ENCODE data around the gene C1orf74. TPM values are rescaled to one million over a fixed set of nuclear protein-coding genes. Genes with fewer than 3 reads are reported as not detected.

The C1orf74 gene
- polyA plus RNA-seq, 2 donors = 2.1 to 2.8 TPM

DNA sequence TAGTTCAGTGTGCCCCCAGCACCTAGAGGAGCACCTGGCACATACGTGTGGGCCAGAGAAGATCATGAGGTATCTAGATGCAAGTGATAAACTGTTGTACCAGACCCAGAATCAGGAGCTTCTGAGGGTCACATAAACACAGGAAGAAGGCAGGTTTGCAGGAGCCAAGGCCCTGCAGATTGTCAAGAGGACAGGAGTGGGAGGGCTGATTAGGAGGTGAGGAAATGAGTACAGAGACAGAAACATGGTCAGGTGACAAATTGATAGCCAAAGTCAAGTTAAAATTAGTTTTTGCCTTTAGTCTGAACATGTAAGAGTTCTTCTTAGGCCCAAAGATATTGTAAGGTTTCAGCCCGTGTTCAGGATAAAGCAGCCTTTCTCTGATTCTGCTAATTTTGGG lies 42.5 kb downstream of the C1orf74 start:
- no peak overlapping the region for H3K4me3 ChIP-seq (ENCODE audit: low read depth in 1 of 2, low read length in 2 of 2)
- H3K36me3 ChIP-seq (ENCODE audit: control insufficient read depth in 2 of 2, insufficient read depth in 2 of 2, low read length in 1 of 2) = no peaks in the 10 kb centered on the region
- no peaks in the 10 kb centered on the region for H3K4me1 ChIP-seq (ENCODE audit: control insufficient read depth in 2 of 2, insufficient read depth in 2 of 2, low read length in 1 of 2)
- 71 to 85% methylated on average over 2 of the region's 2 CpGs for WGBS, 2 donors
- H3K27ac ChIP-seq (ENCODE audit: low read depth in 2 of 2, low read length in 1 of 2) = no peak overlapping the region
- H3K27me3 ChIP-seq (ENCODE audit: control insufficient read depth in 1 of 2, insufficient read depth in 2 of 2, low read length in 2 of 2) = no peaks in the 10 kb centered on the region
- H3K9me3 ChIP-seq (ENCODE audit: control insufficient read depth in 2 of 2, insufficient read depth in 1 of 2, low read depth in 1 of 2, low read length in 1 of 2) = no peaks in the 10 kb centered on the region

- H3K27me3 ChIP-seq (ENCODE audit: control insufficient read depth in 1 of 2, insufficient read depth in 2 of 2, low read length in 2 of 2) = no peaks in the 10 kb centered on the region
- 79 to 92% methylated on average over 3 of the region's 3 CpGs for WGBS, 2 donors
Observed at GRCh38 chr1:209741193-209741592, 43.2 kb downstream of the C1orf74 start.

GRCh38 chr1:209738270-209738669 lies 46.1 kb downstream of the C1orf74 start:
- H3K4me1 ChIP-seq (ENCODE audit: control insufficient read depth in 2 of 2, insufficient read depth in 2 of 2, low read length in 1 of 2) = no peaks in the 10 kb centered on the region
- H3K9me3 ChIP-seq (ENCODE audit: control insufficient read depth in 2 of 2, insufficient read depth in 1 of 2, low read depth in 1 of 2, low read length in 1 of 2) = no peaks in the 10 kb centered on the region
- no peak overlapping the region for H3K27ac ChIP-seq (ENCODE audit: low read depth in 2 of 2, low read length in 1 of 2)
- no peaks in the 10 kb centered on the region for H3K27me3 ChIP-seq (ENCODE audit: control insufficient read depth in 1 of 2, insufficient read depth in 2 of 2, low read length in 2 of 2)
- no peaks in the 10 kb centered on the region for H3K36me3 ChIP-seq (ENCODE audit: control insufficient read depth in 2 of 2, insufficient read depth in 2 of 2, low read length in 1 of 2)
- H3K4me3 ChIP-seq (ENCODE audit: low read depth in 1 of 2, low read length in 2 of 2) = no peak overlapping the region
- 55 to 59% methylated on average over 1 of the region's 1 CpG for WGBS, 2 donors

More at GRCh38 chr1:209741193-209741592, 43.2 kb downstream of the C1orf74 start:
- Histone ChIP-seq H3K4me3 (ENCODE audit: low read depth in 1 of 2, low read length in 2 of 2) (no peak overlapping the region), H3K36me3 (ENCODE audit: control insufficient read depth in 2 of 2, insufficient read depth in 2 of 2, low read length in 1 of 2) (no peaks in the 10 kb centered on the region), H3K27ac (ENCODE audit: low read depth in 2 of 2, low read length in 1 of 2) (no peak overlapping the region), H3K9me3 (ENCODE audit: control insufficient read depth in 2 of 2, insufficient read depth in 1 of 2, low read depth in 1 of 2, low read length in 1 of 2) (no peaks in the 10 kb centered on the region), H3K4me1 (ENCODE audit: control insufficient read depth in 2 of 2, insufficient read depth in 2 of 2, low read length in 1 of 2) (no peaks in the 10 kb centered on the region)

GRCh38 chr1:209737118-209737505 lies 47.2 kb downstream of the C1orf74 start:
- Histone ChIP-seq H3K27ac (ENCODE audit: low read depth in 2 of 2, low read length in 1 of 2) (no peak overlapping the region), H3K27me3 (ENCODE audit: control insufficient read depth in 1 of 2, insufficient read depth in 2 of 2, low read length in 2 of 2) (no peaks in the 10 kb centered on the region), H3K4me1 (ENCODE audit: control insufficient read depth in 2 of 2, insufficient read depth in 2 of 2, low read length in 1 of 2) (no peaks in the 10 kb centered on the region), H3K4me3 (ENCODE audit: low read depth in 1 of 2, low read length in 2 of 2) (no peak overlapping the region), H3K9me3 (ENCODE audit: control insufficient read depth in 2 of 2, insufficient read depth in 1 of 2, low read depth in 1 of 2, low read length in 1 of 2) (no peaks in the 10 kb centered on the region), H3K36me3 (ENCODE audit: control insufficient read depth in 2 of 2, insufficient read depth in 2 of 2, low read length in 1 of 2) (no peaks in the 10 kb centered on the region)
- WGBS, 2 donors = 83 to 84% methylated on average over 5 of the region's 5 CpGs

DNA sequence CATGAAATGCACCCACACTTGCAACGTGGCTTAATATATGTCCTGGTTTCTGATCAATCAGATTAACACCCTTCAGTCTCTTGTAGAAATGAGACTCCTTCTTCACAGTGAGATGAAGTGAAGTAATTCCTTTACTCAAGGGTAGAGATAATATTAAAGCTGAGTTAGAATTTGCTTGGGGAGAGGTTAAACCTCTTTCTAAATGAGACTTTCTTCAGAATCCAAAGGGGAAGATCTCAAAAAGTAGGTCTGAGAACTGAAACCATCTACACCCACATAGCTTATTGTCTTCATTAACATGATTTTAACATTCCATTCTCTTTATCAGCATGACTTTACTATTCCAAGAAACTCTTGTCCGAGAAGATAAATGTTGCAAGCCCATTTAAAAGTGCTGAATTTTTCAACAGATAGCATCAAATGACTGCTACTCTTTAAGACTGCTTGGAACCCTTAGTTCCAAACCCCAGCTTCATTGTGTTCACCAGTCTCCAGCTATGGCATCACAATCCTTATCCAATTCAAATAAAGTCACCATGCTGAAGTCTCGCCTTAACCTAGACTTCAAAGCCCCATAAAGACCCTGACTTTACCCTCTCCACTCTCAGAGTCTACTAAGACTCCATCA lies 47.8 kb downstream of the C1orf74 start:
- Histone ChIP-seq H3K4me1 (ENCODE audit: control insufficient read depth in 2 of 2, insufficient read depth in 2 of 2, low read length in 1 of 2) (no peaks in the 10 kb centered on the region), H3K4me3 (ENCODE audit: low read depth in 1 of 2, low read length in 2 of 2) (no peak overlapping the region), H3K36me3 (ENCODE audit: control insufficient read depth in 2 of 2, insufficient read depth in 2 of 2, low read length in 1 of 2) (no peaks in the 10 kb centered on the region), H3K27me3 (ENCODE audit: control insufficient read depth in 1 of 2, insufficient read depth in 2 of 2, low read length in 2 of 2) (no peaks in the 10 kb centered on the region), H3K9me3 (ENCODE audit: control insufficient read depth in 2 of 2, insufficient read depth in 1 of 2, low read depth in 1 of 2, low read length in 1 of 2) (no peaks in the 10 kb centered on the region), H3K27ac (ENCODE audit: low read depth in 2 of 2, low read length in 1 of 2) (no peak overlapping the region)
- 70 to 72% methylated on average over 3 of the region's 3 CpGs for WGBS, 2 donors

DNA sequence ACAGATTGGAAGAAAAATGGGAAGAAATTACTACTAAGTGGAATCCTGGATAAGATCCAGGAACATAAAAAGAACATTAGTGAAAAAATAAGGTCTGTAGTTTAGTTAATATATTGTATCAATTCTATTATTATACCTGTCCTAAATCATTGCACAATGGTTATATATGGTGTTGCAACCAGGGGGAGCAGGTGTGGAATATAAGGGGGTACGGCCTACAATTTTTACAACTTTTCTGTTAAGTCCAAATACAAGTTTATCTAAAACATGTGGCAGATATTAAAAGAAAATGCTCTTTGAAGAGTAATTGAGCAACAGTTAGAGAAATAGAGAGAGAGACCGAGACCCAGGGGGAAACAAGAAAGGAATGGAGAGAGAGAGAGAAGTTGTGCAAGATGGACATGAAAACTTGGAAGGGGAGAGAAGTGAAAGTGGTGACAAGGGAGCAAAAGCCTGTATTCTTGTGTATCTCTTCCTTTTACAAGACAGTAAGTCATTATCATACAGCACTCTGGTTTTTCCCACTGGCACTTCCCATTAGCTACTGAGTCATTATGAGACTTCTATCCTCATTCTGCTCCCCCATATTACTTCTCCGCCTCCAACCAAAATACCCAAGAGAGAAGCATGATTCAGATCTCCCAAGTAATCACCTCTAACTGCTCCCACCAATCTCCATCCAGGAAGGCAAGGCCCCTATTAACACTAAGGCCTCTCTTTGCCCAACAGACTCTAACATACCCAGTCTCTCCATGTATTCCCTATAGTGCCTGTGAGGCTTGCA lies 50.8 kb downstream of the C1orf74 start:
- Histone ChIP-seq H3K4me1 (ENCODE audit: control insufficient read depth in 2 of 2, insufficient read depth in 2 of 2, low read length in 1 of 2) (no peaks in the 10 kb centered on the region), H3K36me3 (ENCODE audit: control insufficient read depth in 2 of 2, insufficient read depth in 2 of 2, low read length in 1 of 2) (no peaks in the 10 kb centered on the region), H3K27ac (ENCODE audit: low read depth in 2 of 2, low read length in 1 of 2) (no peak overlapping the region), H3K27me3 (ENCODE audit: control insufficient read depth in 1 of 2, insufficient read depth in 2 of 2, low read length in 2 of 2) (no peaks in the 10 kb centered on the region), H3K9me3 (ENCODE audit: control insufficient read depth in 2 of 2, insufficient read depth in 1 of 2, low read depth in 1 of 2, low read length in 1 of 2) (no peaks in the 10 kb centered on the region), H3K4me3 (ENCODE audit: low read depth in 1 of 2, low read length in 2 of 2) (no peak overlapping the region)
- WGBS, 2 donors = 84 to 89% methylated on average over 3 of the region's 3 CpGs

GRCh38 chr1:209732725-209733124 lies 51.6 kb downstream of the C1orf74 start:
- WGBS, 2 donors = 75 to 81% methylated on average over 1 of the region's 1 CpG
- Histone ChIP-seq H3K27me3 (ENCODE audit: control insufficient read depth in 1 of 2, insufficient read depth in 2 of 2, low read length in 2 of 2) (no peaks in the 10 kb centered on the region), H3K4me3 (ENCODE audit: low read depth in 1 of 2, low read length in 2 of 2) (no peak overlapping the region), H3K4me1 (ENCODE audit: control insufficient read depth in 2 of 2, insufficient read depth in 2 of 2, low read length in 1 of 2) (no peaks in the 10 kb centered on the region), H3K36me3 (ENCODE audit: control insufficient read depth in 2 of 2, insufficient read depth in 2 of 2, low read length in 1 of 2) (no peaks in the 10 kb centered on the region), H3K9me3 (ENCODE audit: control insufficient read depth in 2 of 2, insufficient read depth in 1 of 2, low read depth in 1 of 2, low read length in 1 of 2) (no peaks in the 10 kb centered on the region), H3K27ac (ENCODE audit: low read depth in 2 of 2, low read length in 1 of 2) (no peak overlapping the region)

DNA sequence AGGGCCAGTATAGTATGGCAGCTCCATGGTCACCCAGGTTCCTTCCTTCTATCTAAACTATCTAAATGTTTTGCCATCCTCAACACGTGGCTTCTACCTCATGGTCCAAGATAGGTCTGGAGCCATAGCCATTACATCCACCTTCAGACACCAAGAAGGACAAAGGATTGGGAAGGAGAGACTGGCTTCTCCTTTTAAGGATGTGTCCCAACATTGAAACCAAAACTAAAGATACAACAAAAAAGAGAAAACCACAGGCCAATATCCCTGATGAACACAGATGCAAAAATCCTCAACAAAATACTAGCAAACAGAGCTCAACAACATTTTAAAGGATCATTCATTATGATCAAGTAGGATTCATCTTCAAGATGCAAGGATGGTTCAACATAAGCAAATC lies 54.9 kb downstream of the C1orf74 start:
- Histone ChIP-seq H3K9me3 (ENCODE audit: control insufficient read depth in 2 of 2, insufficient read depth in 1 of 2, low read depth in 1 of 2, low read length in 1 of 2) (no peaks in the 10 kb centered on the region), H3K4me1 (ENCODE audit: control insufficient read depth in 2 of 2, insufficient read depth in 2 of 2, low read length in 1 of 2) (no peaks in the 10 kb centered on the region), H3K27me3 (ENCODE audit: control insufficient read depth in 1 of 2, insufficient read depth in 2 of 2, low read length in 2 of 2) (no peaks in the 10 kb centered on the region), H3K27ac (ENCODE audit: low read depth in 2 of 2, low read length in 1 of 2) (no peak overlapping the region), H3K4me3 (ENCODE audit: low read depth in 1 of 2, low read length in 2 of 2) (no peak overlapping the region), H3K36me3 (ENCODE audit: control insufficient read depth in 2 of 2, insufficient read depth in 2 of 2, low read length in 1 of 2) (no peaks in the 10 kb centered on the region)
- WGBS, 2 donors = 69 to 77% methylated on average over 1 of the region's 1 CpG
